B cell (primary cell): ENCODE measurements around the gene PDE11A. TPM values are rescaled to one million over a fixed set of nuclear protein-coding genes. Genes with fewer than 3 reads are reported as not detected.

Experiments
- ATAC-seq: fragments of 200-7000 bp; cut with Tn5 transposase; one replicate; pipeline ENCODE4 v1.10.0; 2021; ENCODE audit warnings: low read depth, mild to moderate bottlenecking, moderate number of reproducible peaks, moderate library complexity
- CTCF ChIA-PET: fragments of 350-600 bp; sonication (Branson Sonifier 250); formaldehyde crosslinking; loops from one replicate; lab custom pipeline; 2021; ENCODE audit warnings: antibody characterized with exemption, inconsistent platforms; lab: Charles Lee
- POLR2A ChIA-PET: fragments of 350-600 bp; sonication (Branson Sonifier 250); formaldehyde crosslinking; loops from one replicate; lab custom pipeline; 2021; ENCODE audit warnings: antibody characterized with exemption; lab: Charles Lee
- DNase-seq: peaks from one replicate; pipeline ENCODE4 v3.0.0; 2013
- H2AFZ ChIP-seq: 2 replicates; pipeline ENCODE4 v1.6.1; 2012; ENCODE audit warnings: mild to moderate bottlenecking, low read depth, low read length; ENCODE audit not compliant: insufficient read depth, poor library complexity, severe bottlenecking
- H3K27ac ChIP-seq, 2 donors: 1 replicate in 1 of 2; 2 replicates in 1 of 2; pipeline ENCODE4 v1.5.1; 2012 to 2013; ENCODE audit warnings: low read length in 2 of 2, mild to moderate bottlenecking in 2 of 2, moderate library complexity in 1 of 2
- H3K27me3 ChIP-seq, 4 experiments: fragments of 200-600 bp in 1 of 4; sonication (generic) in 1 of 4; replicated peaks in 1 of 4; 1 replicate in 2 of 4; 2 replicates in 2 of 4; pipeline versions ENCODE4 v1.6.1 to v1.7.0; 2013 to 2016; ENCODE audit warnings: low read length in 3 of 4, mild to moderate bottlenecking in 2 of 4, mixed read lengths in 1 of 4, moderate library complexity in 1 of 4; ENCODE audit not compliant: insufficient read depth in 4 of 4, control insufficient read depth in 3 of 4; ENCODE audit errors: control extremely low read depth in 1 of 4
- H3K36me3 ChIP-seq, 2 experiments: replicated peaks in 1 of 2; 1 replicate in 1 of 2; 2 replicates in 1 of 2; pipeline versions ENCODE4 v1.6.1 to v1.7.1; 2013; ENCODE audit warnings: low read length in 1 of 2; ENCODE audit not compliant: insufficient read depth in 2 of 2, control insufficient read depth in 1 of 2; ENCODE audit errors: control extremely low read depth in 1 of 2, extremely low read depth in 1 of 2
- H3K4me1 ChIP-seq, 2 donors: fragments of 200-600 bp in 1 of 2; sonication (generic) in 1 of 2; 1 replicate in 1 of 2; 2 replicates in 1 of 2; pipeline versions ENCODE4 v1.5.1 to v1.6.1; 2013 to 2017; ENCODE audit warnings: low read length in 2 of 2; ENCODE audit not compliant: control insufficient read depth in 2 of 2, insufficient read depth in 2 of 2
- H3K4me2 ChIP-seq: replicated peaks from 2 replicates; pipeline ENCODE3; 2012; ENCODE audit warnings: mild to moderate bottlenecking, low read depth, low read length; ENCODE audit not compliant: poor library complexity, severe bottlenecking
- H3K4me3 ChIP-seq, 5 experiments: fragments of 200-600 bp in 1 of 5; sonication (generic) in 1 of 5; 1 replicate in 3 of 5; 2 replicates in 2 of 5; pipeline versions ENCODE4 v1.5.1 to v1.7.0; 2011 to 2016; ENCODE audit warnings: low read length in 4 of 5, mild to moderate bottlenecking in 4 of 5, low read depth in 2 of 5, control low read depth in 1 of 5, moderate library complexity in 1 of 5; ENCODE audit not compliant: insufficient read depth in 1 of 5; ENCODE audit errors: control extremely low read depth in 1 of 5, extremely low read depth in 1 of 5
- H3K79me2 ChIP-seq: fragments of 200-600 bp; sonication (generic); one replicate; pipeline ENCODE4 v1.6.0; 2016; ENCODE audit warnings: low read length; ENCODE audit not compliant: control insufficient read depth, insufficient read depth
- H3K9ac ChIP-seq: fragments of 200-600 bp; sonication (generic); 2 replicates; pipeline ENCODE4 v1.6.1; 2017; ENCODE audit warnings: mild to moderate bottlenecking, low read length, moderate library complexity
- H3K9me3 ChIP-seq, 3 donors: one replicate each; pipeline versions ENCODE4 v1.6.1 to v1.7.1; 2013; ENCODE audit warnings: low read length in 2 of 3; ENCODE audit not compliant: control insufficient read depth in 2 of 3, insufficient read depth in 1 of 3; ENCODE audit errors: control extremely low read depth in 1 of 3
- H4K20me1 ChIP-seq: 2 replicates; pipeline ENCODE4 v1.6.0; 2012; ENCODE audit warnings: mild to moderate bottlenecking, low read length; ENCODE audit not compliant: insufficient read depth, control insufficient read depth, poor library complexity, severe bottlenecking
- H3K27ac Mint-ChIP-seq: one replicate; pipeline ENCODE4 v1.8.0; 2021; ENCODE audit warnings: mixed read lengths
- H3K27me3 Mint-ChIP-seq: one replicate; pipeline ENCODE4 v1.8.0; 2021; ENCODE audit warnings: mixed read lengths
- H3K4me1 Mint-ChIP-seq: one replicate; pipeline ENCODE4 v1.8.0; 2021; ENCODE audit warnings: mixed read lengths
- H3K4me3 Mint-ChIP-seq: one replicate; pipeline ENCODE4 v1.8.0; 2021; ENCODE audit warnings: mixed read lengths
- H3K9me3 Mint-ChIP-seq: one replicate; pipeline ENCODE4 v1.8.0; 2022; ENCODE audit warnings: mixed read lengths; ENCODE audit not compliant: insufficient read depth
- CTCF ChIP-seq: fragments of 200-600 bp; IDR thresholded peaks from one replicate; pipeline ENCODE4 v1.8.0; 2022; ENCODE audit warnings: antibody characterized with exemption, mild to moderate bottlenecking
- EZH2 ChIP-seq: IDR thresholded peaks from 2 replicates; pipeline ENCODE4 v1.6.1; 2012; ENCODE audit warnings: borderline replicate concordance, low read depth, mild to moderate bottlenecking, moderate library complexity, low read length; ENCODE audit not compliant: insufficient read depth, poor library complexity, severe bottlenecking
- WGBS: methylation state at CpG from one replicate; pipeline ENCODE4 v1.1.5; 2013; ENCODE audit warnings: missing lambda C conversion rate; ENCODE audit not compliant: insufficient coverage; 5-methylcytosine and 5-hydroxymethylcytosine counted together
- intact Hi-C: fragments of 100-400 bp; cut with micrococcal nuclease; formaldehyde crosslinking; loops from one replicate; pipeline ENCODE4 v1.10.0; 2022
- polyA plus RNA-seq: library from polyadenylated mRNA; depleted of rRNA; stranded (reverse); fragments of >200 nt; gene quantifications from 2 replicates; pipeline ENCODE4 v1.2.3, GENCODE V29; 2012
- total RNA-seq, 2 donors: library from RNA; stranded (reverse); fragments of 120-200 nt in 1 of 2; gene quantifications; 1 replicate in 1 of 2; 2 replicates in 1 of 2; pipeline versions ENCODE4 v1.2.3 to v1.2.4, GENCODE V29; 2013 to 2022

The PDE11A gene
- total and polyA plus RNA-seq, 2 donors (not counting 1 experiment from before 2014, with no cell fraction given): 0.25 TPM; not detected in 1

- Histone ChIP-seq H3K9ac (no peak overlapping the region), H3K4me2 (no peak overlapping the region), H3K79me2 (no peaks in the 10 kb centered on the region), H3K36me3 (no peaks in the 10 kb centered on the region), H3K4me1 (no peaks in the 10 kb centered on the region), H3K4me3 (no peak overlapping the region), H2AFZ (no peak overlapping the region), H4K20me1 (no peaks in the 10 kb centered on the region), H3K27ac (no peak overlapping the region), H3K27me3 (peaks cover 0 to 7% (median 0%) of the 10 kb centered on the region in 4 experiments), H3K9me3 (no peaks in the 10 kb centered on the region)
- no peak for TF ChIP-seq CTCF
- Mint-ChIP-seq H3K9me3 (no peaks in the 10 kb centered on the region), H3K4me1 (no peaks in the 10 kb centered on the region), H3K27ac (no peak overlapping the region), H3K4me3 (no peak overlapping the region), H3K27me3 (no peaks in the 10 kb centered on the region)
- POLR2A ChIA-PET: no interaction called here
- intact Hi-C loops: no loop called here
- CTCF ChIA-PET: interaction anchor here (0.7 kb wide), 1 partner anchor 546 kb away, joined by 3 read pairs; no protein-coding TSS in a partner anchor
- WGBS: 90% methylated on average over 1 of the region's 2 CpGs
- no peak for ATAC-seq
- DNase-seq: no peak
These were observed 361.7 kb downstream of the PDE11A start for GRCh38 chr2:177710889-177711288.

- Histone ChIP-seq H3K4me1 (no peaks in the 10 kb centered on the region), H3K9me3 (no peaks in the 10 kb centered on the region), H2AFZ (no peak overlapping the region), H3K9ac (no peak overlapping the region), H3K4me2 (no peak overlapping the region), H4K20me1 (no peaks in the 10 kb centered on the region), H3K36me3 (no peaks in the 10 kb centered on the region), H3K27me3 (peaks cover 0 to 7% (median 0%) of the 10 kb centered on the region in 4 experiments), H3K27ac (no peak overlapping the region), H3K79me2 (no peaks in the 10 kb centered on the region), H3K4me3 (no peak overlapping the region)
- CTCF ChIA-PET: no interaction called here
- H3K4me3 Mint-ChIP-seq: no peak overlapping the region
- H3K27me3 Mint-ChIP-seq: no peaks in the 10 kb centered on the region
- WGBS: 93% methylated on average over 8 of the region's 8 CpGs
- H3K27ac Mint-ChIP-seq: no peak overlapping the region
- POLR2A ChIA-PET: no interaction called here
- ATAC-seq: no peak
- DNase-seq: no peak
- intact Hi-C loops: no loop called here
- no peaks in the 10 kb centered on the region for H3K4me1 Mint-ChIP-seq
- no peaks in the 10 kb centered on the region for H3K9me3 Mint-ChIP-seq
- TF ChIP-seq CTCF: no peak
- TF ChIP-seq EZH2: no peak
These were observed 362.6 kb downstream of the PDE11A start for GRCh38 chr2:177709986-177710401.
